SKM-1 (cell line): Measurements from ENCODE around the gene SLC37A2.
A peak's percentile ranks its signal among the peaks of the same experiment; 100 is the strongest.

ENCODE experiments used
- DNase-seq: peaks from one replicate; lab custom pipeline; 2025; ENCODE audit not compliant: unreplicated experiment; lab: John Stamatoyannopoulos, UW

Gene SLC37A2

DNA sequence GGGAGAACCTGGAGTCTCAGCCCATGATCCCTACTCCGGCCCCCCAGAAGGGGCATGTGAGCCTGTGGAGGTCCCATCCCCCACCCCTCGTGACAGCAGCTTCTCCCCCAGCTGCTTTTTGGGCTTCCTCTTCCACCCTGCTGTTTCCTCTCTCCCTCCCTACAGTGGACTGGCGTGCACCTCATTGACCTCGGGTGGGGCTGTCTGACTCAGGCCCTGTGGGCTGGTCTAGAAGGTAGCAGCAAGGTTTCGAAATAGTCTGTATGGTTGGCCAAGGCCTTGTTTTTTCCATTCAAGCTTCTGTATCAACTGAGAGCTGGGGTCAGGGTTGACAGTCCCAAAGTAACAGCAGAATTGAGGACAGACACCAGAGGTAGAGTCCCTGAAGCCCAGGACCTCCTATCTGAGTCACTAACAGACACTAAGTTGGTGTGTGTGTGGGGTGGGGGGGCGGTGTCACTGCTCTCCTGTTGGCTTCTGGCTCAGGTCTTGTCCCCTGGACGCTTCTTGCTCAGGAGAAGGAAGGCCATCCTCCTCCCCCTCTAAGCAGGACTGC is 7.7 kb downstream of the SLC37A2 start:
- peak; percentile 98 for DNase-seq

DNA sequence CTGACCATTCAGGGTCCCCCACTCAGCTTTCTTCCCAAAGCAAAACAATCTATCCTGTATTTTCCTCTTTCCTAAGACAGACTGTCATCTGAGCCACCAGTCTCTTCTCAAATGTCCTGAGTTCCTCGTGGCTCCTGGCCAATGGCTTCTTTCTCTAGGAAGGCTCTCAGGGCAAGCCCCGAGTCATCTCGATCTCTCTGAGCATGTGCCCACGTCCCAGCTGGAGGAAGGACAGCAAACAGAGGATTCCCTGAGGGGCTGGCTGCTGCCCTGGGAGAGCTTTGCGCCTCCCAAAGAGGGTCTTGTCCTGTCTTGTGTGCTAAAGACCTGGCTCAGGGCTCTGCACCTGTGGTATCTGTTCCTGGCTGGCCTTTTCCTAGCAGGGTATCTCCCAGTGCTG is 8.3 kb downstream of the SLC37A2 start:
- DNase-seq: no peak

DNA sequence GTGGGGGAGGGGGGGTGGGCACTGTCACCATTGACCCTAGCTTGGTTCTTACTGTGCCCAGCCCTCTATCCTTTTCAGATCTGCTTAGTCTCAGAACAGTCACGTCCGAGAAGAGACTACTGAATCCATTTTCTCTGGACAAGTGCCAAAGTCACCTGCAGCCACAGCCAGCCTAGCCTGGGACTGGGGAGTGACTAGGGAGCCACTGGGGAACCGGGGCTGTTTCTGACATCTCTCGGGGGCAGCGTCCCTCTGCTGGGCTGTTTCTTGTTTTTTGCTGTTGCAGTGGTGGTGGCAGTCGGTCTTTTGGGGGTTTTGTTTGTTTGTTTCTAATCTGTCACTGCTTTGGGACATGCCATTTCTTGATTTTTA is 8.7 kb downstream of the SLC37A2 start:
- DNase-seq: no peak

DNA sequence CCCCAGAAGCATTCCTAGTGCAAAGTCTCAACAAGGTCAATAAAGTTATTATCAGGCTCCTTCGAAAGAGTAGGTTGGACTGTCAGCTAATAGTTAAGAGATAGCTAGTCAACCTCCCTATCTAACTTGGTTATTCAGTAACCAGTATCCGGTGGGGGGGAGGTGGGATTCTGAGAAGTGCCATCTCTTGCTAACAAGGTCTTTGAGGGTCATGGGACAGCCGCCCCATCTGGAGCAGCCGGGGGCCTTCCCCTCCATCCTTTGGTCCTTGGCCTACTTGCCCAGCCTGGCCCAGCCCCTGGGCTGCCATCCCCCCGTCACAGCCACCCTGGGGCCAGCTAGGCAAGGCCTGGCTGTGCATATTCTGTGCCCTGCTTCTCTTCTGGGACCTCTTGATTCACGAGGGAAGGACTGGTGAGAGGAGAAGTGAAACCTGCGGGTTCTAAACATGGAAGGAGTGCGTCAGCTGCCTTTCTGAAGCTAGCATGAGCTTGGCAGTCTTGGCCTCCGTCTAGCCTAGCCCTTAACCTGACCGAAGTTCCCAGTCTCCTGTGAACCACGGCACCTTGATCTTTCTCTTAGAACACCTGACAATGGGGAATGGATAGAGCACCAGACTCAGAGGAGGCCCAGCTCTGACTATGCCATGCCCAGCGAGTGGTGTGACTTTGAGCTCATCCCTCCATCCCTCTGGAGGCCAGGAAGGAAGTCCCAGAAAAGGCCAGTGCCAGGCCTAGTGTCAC is 9.3 kb downstream of the SLC37A2 start:
- DNase-seq: peak; percentile 27

DNA sequence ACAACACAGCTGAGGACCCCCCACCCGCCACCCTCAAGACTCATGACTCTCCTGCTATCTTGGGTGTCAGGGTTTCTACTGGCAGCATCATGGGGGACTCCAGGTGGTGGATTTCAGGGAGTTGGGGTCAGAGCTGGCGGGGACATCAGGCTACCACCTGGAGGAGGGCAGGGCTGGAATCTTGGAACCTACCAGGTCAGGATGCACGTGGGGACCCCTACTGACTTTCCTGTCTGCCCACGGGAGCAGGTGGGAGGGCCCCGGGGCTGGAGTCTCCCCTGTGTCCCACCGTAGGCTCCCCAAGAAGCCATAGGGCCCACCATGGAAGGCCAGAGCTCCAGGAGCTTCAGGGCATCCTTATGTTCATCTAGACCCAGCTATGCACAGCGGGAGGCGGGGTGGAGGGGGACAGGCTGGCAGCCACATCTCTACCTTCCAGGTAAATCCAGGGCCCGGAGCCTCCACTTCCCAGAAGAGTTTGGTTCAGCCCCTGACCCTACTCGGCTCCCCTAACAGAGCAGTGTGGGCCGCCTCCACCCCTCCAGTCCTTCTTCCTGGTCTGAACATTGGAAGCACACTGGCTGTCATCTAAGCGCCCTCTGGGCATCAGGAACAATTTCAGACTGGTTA is 10.0 kb downstream of the SLC37A2 start:
- no peak for DNase-seq

DNA sequence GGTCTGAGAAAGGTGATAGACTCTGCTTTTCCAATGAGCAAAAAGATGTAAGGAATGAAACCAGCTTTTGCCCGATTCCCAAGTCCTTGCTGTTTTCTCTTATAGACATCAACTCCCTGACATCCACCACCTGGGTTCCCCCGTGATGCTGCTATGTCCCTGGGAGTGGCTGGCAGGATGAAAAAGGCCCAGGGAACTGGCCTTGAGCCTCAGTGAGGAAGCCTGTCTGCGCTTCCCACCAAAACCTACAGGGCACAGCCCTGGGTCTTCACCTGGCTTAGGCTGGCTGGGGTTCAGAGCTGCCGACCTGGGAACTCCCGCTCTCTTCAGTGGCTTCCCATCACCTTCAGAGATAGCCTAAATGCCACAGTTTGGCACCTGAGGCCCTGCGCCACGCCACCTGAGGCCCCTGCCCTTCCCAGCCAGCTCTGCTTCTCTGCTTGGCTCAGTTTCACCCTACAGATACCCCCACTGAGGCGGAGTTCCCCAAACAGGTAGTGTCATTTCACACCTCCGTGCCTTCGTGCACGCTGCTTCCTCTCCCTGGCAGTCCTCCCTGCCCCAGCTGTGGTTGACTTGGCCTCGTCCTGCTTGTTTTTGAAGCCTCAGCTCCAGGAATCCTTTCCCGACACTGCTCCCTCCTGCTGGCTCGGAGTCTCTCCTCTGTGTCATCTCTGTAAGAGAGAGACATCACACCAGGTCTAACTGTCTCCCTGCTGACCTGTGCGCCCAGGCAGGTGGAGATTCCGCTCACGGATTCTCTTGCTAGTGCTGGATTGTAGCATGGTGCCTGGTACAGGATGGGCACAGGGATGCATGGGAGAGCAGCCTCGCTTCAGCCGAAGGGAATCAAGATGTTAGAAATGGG is 10.7 kb downstream of the SLC37A2 start:
- no peak for DNase-seq

DNA sequence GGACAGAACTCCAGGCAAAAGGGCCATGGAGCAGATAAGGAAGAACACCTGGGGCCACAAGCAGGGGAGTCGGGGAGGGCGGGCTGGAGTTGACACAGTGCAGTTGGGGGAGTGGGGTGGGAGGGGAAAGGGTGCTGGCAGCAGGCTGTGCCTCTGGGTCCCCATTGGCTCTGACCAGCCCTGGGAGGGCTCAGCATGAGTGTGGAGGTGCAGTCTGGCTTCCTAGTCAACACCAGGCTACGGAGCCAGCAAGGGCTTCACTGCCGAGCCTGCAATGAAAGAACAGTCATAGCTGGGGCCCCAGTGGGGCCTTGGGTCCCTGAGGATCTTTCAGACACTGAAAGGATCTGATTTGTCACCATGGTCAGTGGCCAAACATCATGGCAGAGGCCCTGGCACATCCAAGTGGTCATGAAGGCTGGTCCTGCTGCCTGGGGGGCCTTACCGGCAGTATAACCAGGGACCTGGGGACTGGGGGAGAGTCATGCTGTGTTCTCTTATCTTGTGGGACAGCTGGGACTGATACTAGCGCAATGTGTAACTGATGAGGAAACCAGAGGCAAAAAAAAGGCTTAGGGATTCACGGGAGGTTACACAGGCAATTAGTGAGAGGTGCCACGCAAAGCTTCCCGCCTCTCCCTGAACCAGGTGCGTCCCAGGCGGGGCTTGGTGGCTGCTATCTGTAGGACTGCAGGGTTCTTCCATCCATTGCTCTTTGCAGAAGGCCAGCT is 11.6 kb downstream of the SLC37A2 start:
- DNase-seq: no peak

DNA sequence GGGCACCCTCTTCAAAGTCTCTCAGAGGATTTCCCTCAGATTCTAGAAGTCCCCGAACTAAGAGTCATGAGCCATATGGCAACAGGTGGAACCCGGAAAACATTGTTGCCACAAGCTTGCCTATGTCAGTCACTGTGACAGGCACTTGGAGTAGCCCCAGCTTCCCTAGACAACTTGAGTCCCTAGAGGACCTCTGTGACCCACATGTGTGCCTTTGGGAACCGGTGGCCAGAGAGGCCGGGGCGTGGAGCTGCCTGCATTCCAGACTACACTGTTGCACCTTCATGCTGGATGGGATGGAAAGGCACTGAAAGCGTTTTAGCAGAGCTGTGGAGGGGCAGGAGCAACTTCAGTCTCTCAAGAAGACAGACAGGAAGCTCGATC is 12.1 kb downstream of the SLC37A2 start:
- no peak for DNase-seq

DNA sequence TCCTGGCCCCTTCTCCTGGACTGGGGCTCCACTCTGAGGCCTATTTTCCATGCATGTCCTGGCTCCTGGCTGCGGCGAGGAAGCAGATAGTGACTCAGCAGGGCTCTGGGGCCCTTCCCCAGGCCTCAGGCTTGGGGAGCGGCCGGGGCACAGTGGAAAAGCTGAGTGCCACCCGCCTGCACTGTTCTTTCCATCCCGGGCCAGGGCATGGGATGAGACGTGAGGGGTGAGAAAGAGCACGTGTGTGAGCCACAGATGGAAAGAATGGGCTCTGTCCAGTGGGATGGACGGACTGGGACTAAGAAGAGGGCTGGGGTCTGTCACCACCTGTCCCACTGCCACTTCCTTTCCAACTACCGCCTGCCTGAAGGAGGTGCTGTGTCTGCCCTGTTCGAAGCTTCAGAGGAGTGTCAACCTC is 12.8 kb downstream of the SLC37A2 start:
- no peak for DNase-seq

DNA sequence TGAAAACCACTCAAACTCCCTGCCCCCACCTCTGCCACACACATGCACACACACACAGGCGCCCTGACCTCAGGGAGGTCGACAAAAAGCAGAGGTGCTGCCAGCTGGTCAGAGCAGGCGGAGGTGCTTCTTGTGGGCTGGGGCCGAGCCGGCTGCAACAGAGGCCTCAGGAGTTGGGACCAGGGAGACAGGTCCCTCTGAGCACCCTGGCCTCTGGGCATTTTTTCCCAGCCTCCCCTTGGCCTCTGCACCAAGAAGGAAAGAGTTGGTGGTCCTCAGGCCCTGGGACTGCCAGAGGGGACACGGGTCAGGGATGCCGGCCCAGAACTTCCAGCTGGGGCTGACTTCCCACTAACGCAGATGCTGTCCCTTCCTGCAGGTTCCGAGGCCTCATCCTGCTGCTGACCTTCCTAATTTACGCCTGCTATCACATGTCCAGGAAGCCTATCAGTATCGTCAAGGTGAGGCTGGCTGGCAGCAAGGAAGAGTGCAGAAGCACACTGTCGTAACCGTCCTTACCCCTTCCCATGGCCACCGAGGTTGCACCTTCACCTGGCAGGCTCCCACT is 13.4 kb downstream of the SLC37A2 start:
- DNase-seq: no peak

DNA sequence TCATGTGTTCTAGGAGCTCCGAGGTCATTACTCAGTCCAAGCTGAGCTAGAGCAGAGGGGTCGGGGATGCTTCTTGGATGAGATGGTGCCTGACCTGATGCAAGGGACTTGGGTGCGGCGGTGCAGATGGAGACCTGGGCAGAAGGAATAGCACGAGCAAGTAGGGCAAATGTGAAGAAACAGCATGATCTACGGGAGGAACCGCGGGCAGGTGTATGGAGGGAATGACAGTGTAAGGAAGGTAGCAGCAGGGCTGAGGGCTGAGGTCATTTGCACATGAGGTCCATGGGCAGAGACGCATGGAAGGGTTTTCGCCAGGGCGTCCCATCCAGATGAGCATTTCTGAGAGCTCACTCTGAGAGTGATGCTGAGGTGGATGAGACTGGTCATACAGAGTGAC is 14.9 kb downstream of the SLC37A2 start:
- no peak for DNase-seq

DNA sequence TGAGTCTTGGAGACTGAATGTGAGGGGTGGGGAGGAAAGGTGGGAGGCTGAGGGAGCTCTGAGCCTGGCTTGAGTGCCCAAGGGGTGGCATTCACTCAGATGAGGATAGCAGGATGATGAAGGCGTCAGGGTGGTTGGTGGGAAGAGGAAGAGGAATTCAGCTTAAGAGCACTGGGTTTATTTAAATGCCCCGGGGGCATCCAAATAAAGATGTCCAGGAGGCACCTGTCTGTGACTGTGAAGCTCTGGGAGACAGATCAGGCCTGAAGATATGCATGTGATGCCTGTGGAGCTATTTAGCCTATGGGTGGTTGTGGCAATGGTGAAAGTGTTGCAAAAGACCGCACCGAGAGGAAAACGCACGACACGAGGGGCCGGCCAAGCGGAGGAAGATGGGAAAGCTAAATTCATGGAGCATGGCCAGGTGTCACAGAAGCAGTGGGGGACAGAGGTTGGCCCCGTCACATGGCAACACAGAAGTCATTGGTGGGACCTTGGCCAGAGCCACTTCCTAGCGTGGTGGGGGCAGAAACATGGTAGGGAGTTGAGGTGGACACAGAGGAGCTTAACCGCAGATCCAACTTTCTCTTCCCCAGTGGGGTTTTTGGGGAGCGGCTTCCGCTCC is 15.5 kb downstream of the SLC37A2 start:
- no peak for DNase-seq

DNA sequence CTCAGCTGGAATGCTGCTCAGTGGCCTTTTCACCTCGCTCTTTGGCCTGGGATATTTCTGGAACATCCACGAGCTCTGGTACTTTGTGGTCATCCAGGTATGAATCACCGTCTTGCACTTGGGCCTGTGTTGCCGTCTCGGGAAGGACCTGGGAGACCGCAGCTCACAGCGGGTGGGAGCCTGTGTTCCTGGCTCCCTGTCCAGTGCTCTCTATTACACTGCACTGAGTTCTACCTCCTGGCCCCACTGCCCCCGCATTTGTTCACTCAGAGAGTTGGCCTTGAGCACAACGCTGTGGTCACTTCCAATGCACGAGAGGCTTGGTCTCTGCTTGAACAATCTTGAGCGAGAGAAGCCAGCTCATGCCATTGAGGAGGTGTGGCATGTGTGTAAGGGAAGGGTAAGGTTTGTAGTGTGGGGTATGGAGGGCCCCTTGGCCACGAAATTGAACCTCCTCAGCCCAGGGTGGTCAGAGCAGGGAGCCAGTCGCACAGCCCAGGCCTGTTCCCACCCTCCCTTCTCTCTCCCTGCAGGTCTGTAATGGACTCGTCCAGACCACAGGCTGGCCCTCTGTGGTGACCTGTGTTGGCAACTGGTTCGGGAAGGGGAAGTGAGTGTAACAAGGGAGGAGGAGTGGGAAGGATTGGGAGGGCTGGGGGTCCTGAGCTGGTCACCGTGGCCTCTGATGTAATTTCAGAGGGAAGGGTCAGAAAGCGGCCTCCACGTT is 16.2 kb downstream of the SLC37A2 start:
- peak; percentile 11 for DNase-seq

DNA sequence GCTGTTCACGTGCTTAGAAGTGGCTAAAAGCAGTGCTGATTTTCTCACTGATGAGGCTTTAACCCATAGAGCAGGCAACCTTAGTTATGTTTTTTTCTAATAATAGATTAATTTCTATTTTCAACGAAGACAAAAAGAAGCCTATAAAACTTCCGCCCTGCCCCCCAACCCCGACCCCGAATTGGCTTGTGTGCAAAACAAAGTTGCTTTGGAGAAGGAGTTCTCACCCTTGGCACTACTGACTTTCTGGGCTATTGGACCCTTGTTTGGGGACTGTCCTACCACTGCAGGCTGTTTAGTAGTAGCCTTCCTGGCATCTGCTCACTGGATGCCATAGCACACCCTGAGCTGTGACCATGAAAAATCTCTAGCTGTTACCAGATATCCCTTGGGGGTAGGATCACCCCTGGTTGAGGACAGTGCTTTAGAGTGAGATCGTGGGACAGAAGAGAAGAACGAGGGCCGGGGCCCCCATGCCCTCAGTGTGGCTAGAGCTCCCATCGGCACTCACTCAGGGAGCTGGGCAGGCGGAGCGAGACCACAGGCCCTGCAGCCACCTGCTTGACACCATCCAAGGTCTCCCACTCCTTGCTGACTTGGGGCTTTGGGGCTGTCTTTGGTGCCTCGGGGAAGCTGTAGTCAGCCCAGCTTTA is 16.9 kb downstream of the SLC37A2 start:
- DNase-seq: no peak

DNA sequence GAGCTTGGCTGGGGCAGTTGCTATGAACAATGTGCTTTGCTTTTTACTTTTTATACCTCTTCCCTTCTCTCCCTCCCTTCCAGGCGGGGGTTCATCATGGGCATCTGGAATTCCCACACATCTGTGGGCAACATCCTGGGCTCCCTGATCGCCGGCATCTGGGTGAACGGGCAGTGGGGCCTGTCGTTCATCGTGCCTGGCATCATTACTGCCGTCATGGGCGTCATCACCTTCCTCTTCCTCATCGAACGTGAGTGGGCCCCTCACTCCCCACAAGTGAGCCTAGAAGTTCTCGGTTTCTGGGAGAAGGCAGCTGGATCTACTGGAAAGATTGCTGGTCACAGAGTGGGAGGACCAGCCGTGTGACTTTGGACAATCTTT is 17.4 kb downstream of the SLC37A2 start:
- no peak for DNase-seq

DNA sequence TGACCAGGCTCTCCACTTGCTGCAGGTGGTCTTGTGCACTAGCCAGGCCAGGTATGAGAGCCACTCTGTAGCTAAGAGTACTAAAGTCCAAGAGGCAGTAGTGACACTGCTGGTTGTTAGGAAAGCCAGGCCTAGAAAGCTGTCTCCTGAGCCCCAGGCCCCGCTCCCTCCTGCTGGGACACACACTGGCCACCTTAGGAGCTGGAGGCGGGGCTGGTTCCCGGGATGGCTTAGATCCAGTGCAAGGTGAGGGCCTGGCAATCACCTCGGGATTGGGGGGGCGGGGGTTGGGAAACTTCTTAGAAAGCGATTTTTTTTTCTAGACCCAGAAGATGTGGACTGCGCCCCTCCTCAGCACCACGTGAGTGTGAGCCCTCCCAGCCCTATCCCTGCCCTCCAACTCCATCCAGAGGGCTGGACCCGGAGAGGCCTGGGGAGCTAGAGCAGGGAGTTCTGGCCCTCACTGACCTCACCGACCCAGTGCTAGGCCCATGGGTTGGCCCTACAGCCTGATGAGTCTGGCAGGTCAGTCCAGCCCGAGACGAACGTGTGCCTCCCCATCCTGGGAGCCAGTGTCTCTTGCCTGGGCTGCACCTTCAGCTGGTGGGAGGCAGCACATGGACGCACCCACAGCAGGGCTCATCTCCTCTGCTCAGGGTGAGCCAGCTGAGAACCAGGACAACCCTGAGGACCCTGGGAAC is 18.1 kb downstream of the SLC37A2 start:
- DNase-seq: no peak

DNA sequence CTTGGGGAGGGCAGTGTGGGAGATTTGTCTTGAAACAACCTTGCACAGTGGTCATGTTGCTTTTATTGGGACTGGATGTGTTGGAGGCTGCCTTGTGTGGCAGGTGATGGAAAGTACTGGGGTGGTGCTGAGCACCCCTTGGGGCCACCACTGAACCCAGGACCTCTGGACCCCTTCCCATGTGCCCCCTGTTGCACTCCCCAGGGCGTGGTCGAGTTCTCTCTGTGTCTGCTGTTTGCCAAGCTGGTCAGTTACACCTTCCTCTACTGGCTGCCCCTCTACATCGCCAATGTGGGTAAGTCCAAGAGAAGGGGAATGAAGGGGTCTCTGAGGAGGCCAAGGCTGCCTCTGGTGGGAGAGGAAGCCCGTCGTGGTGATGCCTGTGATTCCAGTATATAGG is 18.9 kb downstream of the SLC37A2 start:
- no peak for DNase-seq

DNA sequence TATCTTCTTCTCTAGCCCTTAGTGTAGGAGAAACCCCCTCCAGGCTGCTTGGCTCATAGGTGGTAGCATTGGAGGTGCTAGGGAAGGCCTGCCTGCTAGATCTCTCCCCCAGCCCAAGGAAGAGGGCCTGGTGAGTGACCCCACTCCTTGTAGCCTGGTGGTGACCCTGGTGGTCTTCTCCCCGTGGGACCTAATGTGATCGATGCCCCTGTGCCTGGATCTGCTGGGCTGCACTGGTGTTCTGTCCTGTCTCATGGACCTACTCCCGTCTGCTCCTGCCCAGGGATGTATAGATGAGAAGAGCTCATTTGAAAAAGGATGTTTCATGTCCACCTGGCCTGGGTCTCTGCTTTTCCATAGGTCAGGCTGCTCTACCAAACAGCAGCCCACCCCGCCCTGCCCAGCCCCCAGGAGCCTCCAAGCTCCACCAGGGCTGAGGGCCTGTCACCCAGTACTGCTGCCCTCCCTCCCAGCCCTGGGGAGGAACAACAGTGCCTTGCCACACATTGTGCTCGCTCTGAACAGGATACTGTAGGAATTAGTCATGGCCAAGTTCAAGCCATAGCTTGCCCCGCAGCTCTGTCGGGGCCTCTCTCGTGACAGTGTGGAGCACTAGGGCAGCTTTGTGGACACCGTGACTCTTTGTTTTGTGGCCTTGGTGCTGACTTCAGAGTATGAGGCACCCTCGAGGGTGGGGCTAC is 19.7 kb downstream of the SLC37A2 start:
- no peak for DNase-seq
